Gastroesophageal sphincter (tissue), 3 donors: Measurements from ENCODE around the gene LAMA3.

Source experiments
- CTCF ChIP-seq, 4 experiments: fragments of 200-600 bp in 2 of 4; fragments of 450-650 bp in 2 of 4; sonication (generic) in 1 of 4; IDR thresholded peaks; one replicate each; pipeline ENCODE4 v1.5.1; 2017 to 2019; ENCODE audit warnings: antibody characterized with exemption in 4 of 4, mild to moderate bottlenecking in 2 of 4, moderate library complexity in 2 of 4
- EP300 ChIP-seq: sonication (generic); formaldehyde crosslinking; IDR thresholded peaks from one replicate; pipeline ENCODE4 v1.6.1; 2017; ENCODE audit warnings: antibody characterized with exemption, mild to moderate bottlenecking
- POLR2A ChIP-seq, 2 donors: fragments of 450-650 bp; IDR thresholded peaks; one replicate each; pipeline ENCODE4 v1.6.1; 2017; ENCODE audit warnings: antibody characterized with exemption in 2 of 2, mild to moderate bottlenecking in 2 of 2, moderate library complexity in 1 of 2

- TF ChIP-seq CTCF (IDR thresholded peaks at IDR 0.05) (no peak), POLR2A (IDR thresholded peaks at IDR 0.05) (no peak), EP300 (no peak)
Observed at GRCh38 chr18:23849141-23849540, 159.9 kb downstream of the LAMA3 start.
